ENCODE measurements around the gene MAGED4. TPM values are rescaled to one million over a fixed set of nuclear protein-coding genes. Genes with fewer than 3 reads are reported as not detected.
"Not testable (repeated sequence)": the region's sequence is repeated elsewhere in the genome, so short reads cannot be mapped to it uniquely, and the experiment has no call there.

MAGED4 gene
- total RNA-seq, 1 experiment from 2014 or later = 66.7 TPM

DNA sequence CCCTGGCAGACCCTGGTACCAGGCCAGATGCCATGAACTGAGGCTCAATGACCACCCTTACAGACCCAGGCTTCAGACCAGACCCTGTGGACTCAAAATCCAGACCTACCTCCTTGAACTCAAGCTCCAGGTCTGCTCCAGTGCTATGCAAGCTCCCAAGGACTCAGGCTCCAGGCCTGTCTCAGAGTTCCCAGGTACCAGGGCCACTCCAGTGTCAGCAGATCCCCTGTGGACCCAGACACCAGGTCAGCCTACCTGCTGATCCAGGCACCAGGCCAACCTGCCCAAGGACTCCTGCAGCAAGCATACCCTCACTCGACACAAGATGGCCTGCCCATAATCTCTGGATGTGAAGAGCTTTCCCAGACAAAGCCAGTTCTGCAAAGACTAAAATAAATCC lies 44.7 kb upstream of the MAGED4 start:
- ChIA-PET CTCF (no interaction called here), POLR2A (no interaction called here)
- Mint-ChIP-seq H3K27ac (no peak overlapping the region), H3K27me3 (ENCODE audit: low read depth) (no peaks in the 10 kb centered on the region; the same call in 1 of the 2 replicates), H3K9me3 (no peaks in the 10 kb centered on the region), H3K36me3 (no peaks in the 10 kb centered on the region), H3K4me1 (no peaks in the 10 kb centered on the region), H3K4me3 (no peak overlapping the region)
- TF ChIP-seq NFE2L1 (CRISPR knock-in tag; IDR thresholded peaks at IDR 0.05) = no peak
- TF ChIP-seq CBFB (CRISPR knock-in tag; IDR thresholded peaks at IDR 0.05; ENCODE audit: low read depth) = no peak
- TF ChIP-seq, protein P1, sequence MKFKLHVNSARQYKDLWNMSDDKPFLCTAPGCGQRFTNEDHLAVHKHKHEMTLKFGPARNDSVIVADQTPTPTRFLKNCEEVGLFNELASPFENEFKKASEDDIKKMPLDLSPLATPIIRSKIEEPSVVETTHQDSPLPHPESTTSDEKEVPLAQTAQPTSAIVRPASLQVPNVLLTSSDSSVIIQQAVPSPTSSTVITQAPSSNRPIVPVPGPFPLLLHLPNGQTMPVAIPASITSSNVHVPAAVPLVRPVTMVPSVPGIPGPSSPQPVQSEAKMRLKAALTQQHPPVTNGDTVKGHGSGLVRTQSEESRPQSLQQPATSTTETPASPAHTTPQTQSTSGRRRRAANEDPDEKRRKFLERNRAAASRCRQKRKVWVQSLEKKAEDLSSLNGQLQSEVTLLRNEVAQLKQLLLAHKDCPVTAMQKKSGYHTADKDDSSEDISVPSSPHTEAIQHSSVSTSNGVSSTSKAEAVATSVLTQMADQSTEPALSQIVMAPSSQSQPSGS (CRISPR knock-in tag; IDR thresholded peaks at IDR 0.05; ENCODE audit: borderline replicate concordance, low read depth) = no peak
- no peak for TF ChIP-seq ZNF138 (CRISPR knock-in tag; conservative IDR thresholded peaks at IDR 0.05)
- TF ChIP-seq, protein P2, sequence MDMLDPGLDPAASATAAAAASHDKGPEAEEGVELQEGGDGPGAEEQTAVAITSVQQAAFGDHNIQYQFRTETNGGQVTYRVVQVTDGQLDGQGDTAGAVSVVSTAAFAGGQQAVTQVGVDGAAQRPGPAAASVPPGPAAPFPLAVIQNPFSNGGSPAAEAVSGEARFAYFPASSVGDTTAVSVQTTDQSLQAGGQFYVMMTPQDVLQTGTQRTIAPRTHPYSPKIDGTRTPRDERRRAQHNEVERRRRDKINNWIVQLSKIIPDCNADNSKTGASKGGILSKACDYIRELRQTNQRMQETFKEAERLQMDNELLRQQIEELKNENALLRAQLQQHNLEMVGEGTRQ (CRISPR knock-in tag; IDR thresholded peaks at IDR 0.05) = no peak
- TF ChIP-seq, protein P3, sequence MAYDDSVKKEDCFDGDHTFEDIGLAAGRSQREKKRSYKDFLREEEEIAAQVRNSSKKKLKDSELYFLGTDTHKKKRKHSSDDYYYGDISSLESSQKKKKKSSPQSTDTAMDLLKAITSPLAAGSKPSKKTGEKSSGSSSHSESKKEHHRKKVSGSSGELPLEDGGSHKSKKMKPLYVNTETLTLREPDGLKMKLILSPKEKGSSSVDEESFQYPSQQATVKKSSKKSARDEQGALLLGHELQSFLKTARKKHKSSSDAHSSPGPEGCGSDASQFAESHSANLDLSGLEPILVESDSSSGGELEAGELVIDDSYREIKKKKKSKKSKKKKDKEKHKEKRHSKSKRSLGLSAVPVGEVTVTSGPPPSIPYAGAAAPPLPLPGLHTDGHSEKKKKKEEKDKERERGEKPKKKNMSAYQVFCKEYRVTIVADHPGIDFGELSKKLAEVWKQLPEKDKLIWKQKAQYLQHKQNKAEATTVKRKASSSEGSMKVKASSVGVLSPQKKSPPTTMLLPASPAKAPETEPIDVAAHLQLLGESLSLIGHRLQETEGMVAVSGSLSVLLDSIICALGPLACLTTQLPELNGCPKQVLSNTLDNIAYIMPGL (CRISPR knock-in tag; IDR thresholded peaks at IDR 0.05) = no peak
- no peak for TF ChIP-seq HMGA2 (CRISPR knock-in tag; IDR thresholded peaks at IDR 0.05)
- TF ChIP-seq, protein P4, sequence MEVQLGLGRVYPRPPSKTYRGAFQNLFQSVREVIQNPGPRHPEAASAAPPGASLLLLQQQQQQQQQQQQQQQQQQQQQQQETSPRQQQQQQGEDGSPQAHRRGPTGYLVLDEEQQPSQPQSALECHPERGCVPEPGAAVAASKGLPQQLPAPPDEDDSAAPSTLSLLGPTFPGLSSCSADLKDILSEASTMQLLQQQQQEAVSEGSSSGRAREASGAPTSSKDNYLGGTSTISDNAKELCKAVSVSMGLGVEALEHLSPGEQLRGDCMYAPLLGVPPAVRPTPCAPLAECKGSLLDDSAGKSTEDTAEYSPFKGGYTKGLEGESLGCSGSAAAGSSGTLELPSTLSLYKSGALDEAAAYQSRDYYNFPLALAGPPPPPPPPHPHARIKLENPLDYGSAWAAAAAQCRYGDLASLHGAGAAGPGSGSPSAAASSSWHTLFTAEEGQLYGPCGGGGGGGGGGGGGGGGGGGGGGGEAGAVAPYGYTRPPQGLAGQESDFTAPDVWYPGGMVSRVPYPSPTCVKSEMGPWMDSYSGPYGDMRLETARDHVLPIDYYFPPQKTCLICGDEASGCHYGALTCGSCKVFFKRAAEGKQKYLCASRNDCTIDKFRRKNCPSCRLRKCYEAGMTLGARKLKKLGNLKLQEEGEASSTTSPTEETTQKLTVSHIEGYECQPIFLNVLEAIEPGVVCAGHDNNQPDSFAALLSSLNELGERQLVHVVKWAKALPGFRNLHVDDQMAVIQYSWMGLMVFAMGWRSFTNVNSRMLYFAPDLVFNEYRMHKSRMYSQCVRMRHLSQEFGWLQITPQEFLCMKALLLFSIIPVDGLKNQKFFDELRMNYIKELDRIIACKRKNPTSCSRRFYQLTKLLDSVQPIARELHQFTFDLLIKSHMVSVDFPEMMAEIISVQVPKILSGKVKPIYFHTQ (CRISPR knock-in tag; IDR thresholded peaks at IDR 0.05) = no peak
- no peak for TF ChIP-seq ZBTB21 (CRISPR knock-in tag; IDR thresholded peaks at IDR 0.05; ENCODE audit: borderline replicate concordance)
- TF ChIP-seq RELA (CRISPR knock-in tag; IDR thresholded peaks at IDR 0.05; ENCODE audit: borderline replicate concordance) = no peak
- TF ChIP-seq, protein P5, sequence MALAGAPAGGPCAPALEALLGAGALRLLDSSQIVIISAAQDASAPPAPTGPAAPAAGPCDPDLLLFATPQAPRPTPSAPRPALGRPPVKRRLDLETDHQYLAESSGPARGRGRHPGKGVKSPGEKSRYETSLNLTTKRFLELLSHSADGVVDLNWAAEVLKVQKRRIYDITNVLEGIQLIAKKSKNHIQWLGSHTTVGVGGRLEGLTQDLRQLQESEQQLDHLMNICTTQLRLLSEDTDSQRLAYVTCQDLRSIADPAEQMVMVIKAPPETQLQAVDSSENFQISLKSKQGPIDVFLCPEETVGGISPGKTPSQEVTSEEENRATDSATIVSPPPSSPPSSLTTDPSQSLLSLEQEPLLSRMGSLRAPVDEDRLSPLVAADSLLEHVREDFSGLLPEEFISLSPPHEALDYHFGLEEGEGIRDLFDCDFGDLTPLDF (CRISPR knock-in tag; IDR thresholded peaks at IDR 0.05) = no peak
- no peak for TF ChIP-seq ZNF416 (CRISPR knock-in tag; IDR thresholded peaks at IDR 0.05)
- DNase-seq (ENCODE audit: low spot score) (no peak), ATAC-seq (no peak)

DNA sequence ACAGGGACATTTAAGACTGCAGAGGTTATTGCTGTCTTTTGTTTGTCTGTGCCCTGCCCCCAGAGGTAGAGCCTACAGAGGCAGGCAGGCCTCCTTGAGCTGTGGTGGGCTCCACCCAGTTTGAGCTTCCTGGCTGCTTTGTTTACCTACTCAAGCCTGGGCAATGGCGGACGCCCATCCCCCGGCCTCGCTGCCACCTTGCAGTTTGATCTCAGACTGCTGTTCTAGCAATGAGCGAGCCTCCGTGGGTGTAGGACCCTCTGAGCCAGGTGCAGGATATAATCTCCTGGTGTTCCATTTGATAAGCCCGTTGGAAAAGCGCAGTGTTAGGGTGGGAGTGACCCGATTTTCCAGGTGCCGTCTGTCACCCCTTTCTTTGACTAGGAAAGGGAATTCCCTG lies 34.0 kb upstream of the MAGED4 start:
- H3K36me3 Mint-ChIP-seq = peaks cover 12% of the 10 kb centered on the region
- ATAC-seq; H3K27ac Mint-ChIP-seq; H3K4me1 Mint-ChIP-seq; DNase-seq (ENCODE audit: low spot score); POLR2A ChIA-PET; CTCF ChIA-PET; H3K4me3 Mint-ChIP-seq; H3K27me3 Mint-ChIP-seq (ENCODE audit: low read depth): not testable (repeated sequence)
- peaks cover 18% of the 10 kb centered on the region for H3K9me3 Mint-ChIP-seq

DNA sequence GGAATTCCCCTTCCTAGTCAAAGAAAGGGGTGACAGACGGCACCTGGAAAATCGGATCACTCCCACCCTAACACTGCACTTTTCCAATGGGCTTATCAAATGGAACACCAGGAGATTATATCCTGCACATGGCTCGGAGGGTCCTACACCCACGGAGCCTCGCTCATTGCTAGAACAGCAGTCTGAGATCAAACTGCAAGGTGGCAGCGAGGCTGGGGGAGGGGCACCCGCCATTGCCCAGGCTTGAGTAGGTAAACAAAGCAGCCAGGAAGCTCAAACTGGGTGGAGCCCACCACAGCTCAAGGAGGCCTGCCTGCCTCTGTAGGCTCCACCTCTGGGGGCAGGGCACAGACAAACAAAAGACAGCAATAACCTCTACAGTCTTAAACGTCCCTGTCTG lies 24.5 kb upstream of the MAGED4 start:
- H3K4me3 Mint-ChIP-seq; POLR2A ChIA-PET; CTCF ChIA-PET; H3K27ac Mint-ChIP-seq; H3K27me3 Mint-ChIP-seq (ENCODE audit: low read depth); H3K36me3 Mint-ChIP-seq; DNase-seq (ENCODE audit: low spot score); ATAC-seq; H3K4me1 Mint-ChIP-seq: not testable (repeated sequence)
- peaks cover 32% of the 10 kb centered on the region for H3K9me3 Mint-ChIP-seq

All from WTC11 (cell line).